ENCODE results near the gene DCC. TPM values are rescaled to one million over a fixed set of nuclear protein-coding genes. Genes with fewer than 3 reads are reported as not detected.

DCC gene
- total and polyA plus RNA-seq, 2 experiments from 2014 or later = 0.53 to 0.73 TPM

DNA sequence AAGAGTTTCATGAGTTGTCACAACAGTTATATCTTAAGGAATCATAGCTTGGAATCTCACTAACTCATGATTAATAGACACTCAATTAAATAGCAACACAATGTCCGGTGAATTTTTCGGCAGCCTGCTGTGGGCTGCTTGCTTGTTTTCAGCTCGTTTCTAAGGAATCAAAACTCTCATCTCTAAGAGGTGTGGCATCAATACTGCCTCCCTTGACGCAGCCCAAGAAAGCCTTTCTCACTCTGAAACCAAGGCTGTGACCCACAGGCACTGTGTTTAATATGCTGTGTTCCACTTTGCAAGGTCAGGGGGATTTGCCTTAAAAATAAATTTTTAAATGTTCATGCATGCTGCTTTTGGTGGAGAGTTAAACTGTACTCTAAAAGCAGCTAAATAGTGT, 5.4 kb downstream of the DCC start:
- ATAC-seq (no peak), DNase-seq (ENCODE audit: low spot score) (no peak)
- TF ChIP-seq EZH2phosphoT487 (IDR thresholded peaks at IDR 0.05; ENCODE audit: unreplicated experiment) (no peak), JUNB (IDR thresholded peaks at IDR 0.05; ENCODE audit: unreplicated experiment) (no peak), CREB1 (CRISPR knock-in tag; IDR thresholded peaks at IDR 0.05; ENCODE audit: low read depth) (no peak)
- Histone ChIP-seq H3K27me3 (ENCODE audit: insufficient read depth) (peaks cover 22% of the 10 kb centered on the region), H3K4me3 (no peak overlapping the region), H2AFZ (no peak overlapping the region), H3K9me2 (ENCODE audit: insufficient read depth) (no peaks in the 10 kb centered on the region), H3K4me1 (ENCODE audit: insufficient read depth) (peaks cover 27% of the 10 kb centered on the region), H3K79me2 (replicated peaks; ENCODE audit: insufficient read depth) (no peaks in the 10 kb centered on the region), H3K4me2 (no peak overlapping the region), H3F3A (replicated peaks; ENCODE audit: low read depth) (0 out of 2 replicates have a peak, but pooled peaks cover 3% of the 10 kb centered on the region), H4K20me1 (replicated peaks; ENCODE audit: insufficient read depth) (no peaks in the 10 kb centered on the region), H3K36me3 (ENCODE audit: insufficient read depth) (no peaks in the 10 kb centered on the region), H3K27ac (ENCODE audit: low read depth) (no peak overlapping the region)
- Mint-ChIP-seq H3K4me3 (no peak overlapping the region), H3K36me3 (ENCODE audit: low read depth) (peaks cover 3% of the 10 kb centered on the region; the same call in 1 of the 3 replicates), H3K27me3 (ENCODE audit: insufficient read depth, low read depth, poor library complexity) (no peaks in the 10 kb centered on the region), H3K4me1 (peaks cover 11% of the 10 kb centered on the region; the same call in 2 of the 3 replicates), H3K27ac (no peak overlapping the region), H3K9me3 (peaks cover 3% of the 10 kb centered on the region; the same call in 1 of the 3 replicates)

DNA sequence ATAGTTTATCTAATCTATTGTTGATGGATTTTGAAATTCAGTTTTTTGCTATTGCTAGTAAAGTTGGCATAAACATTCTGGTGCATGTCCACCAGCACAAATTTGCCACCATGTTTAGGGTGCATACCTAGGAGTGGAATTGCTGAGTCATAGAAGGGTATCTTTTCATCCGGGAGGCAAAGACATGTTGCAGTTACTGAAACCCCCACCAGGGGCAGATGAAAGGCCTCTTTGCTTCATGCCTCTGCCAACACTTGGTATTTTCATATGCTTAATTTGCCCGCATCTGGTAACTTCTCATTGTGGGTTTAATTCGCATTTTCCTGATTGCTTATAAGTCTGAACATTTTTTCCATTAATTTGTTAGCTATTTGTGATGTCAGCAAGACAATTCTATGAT, 8.2 kb downstream of the DCC start:
- no peaks in the 10 kb centered on the region for H3K9me2 ChIP-seq (ENCODE audit: insufficient read depth)
- peaks cover 2% of the 10 kb centered on the region for H3K27me3 Mint-ChIP-seq (ENCODE audit: insufficient read depth, low read depth, poor library complexity)
- ATAC-seq = no peak
- DNase-seq (ENCODE audit: low spot score) = peak; percentile 83
- no peaks in the 10 kb centered on the region for H3K27me3 ChIP-seq (ENCODE audit: insufficient read depth)
- H3K36me3 ChIP-seq (ENCODE audit: insufficient read depth) = no peaks in the 10 kb centered on the region
- H3K9me3 Mint-ChIP-seq = peaks cover 3% of the 10 kb centered on the region; the same call in 1 of the 3 replicates
- H3K36me3 Mint-ChIP-seq (ENCODE audit: low read depth) = peaks cover 3% of the 10 kb centered on the region; the same call in 1 of the 3 replicates
- H3K4me3 ChIP-seq = no peak overlapping the region
- H3K79me2 ChIP-seq (replicated peaks; ENCODE audit: insufficient read depth) = no peaks in the 10 kb centered on the region
- no peak overlapping the region for H3K4me2 ChIP-seq
- H3K27ac Mint-ChIP-seq = peak overlapping the region; percentile 83; the same call in 1 of the 2 replicates
- H2AFZ ChIP-seq = no peak overlapping the region
- no peak overlapping the region for H3K4me3 Mint-ChIP-seq
- no peaks in the 10 kb centered on the region for H3F3A ChIP-seq (replicated peaks; ENCODE audit: low read depth)
- H3K27ac ChIP-seq (ENCODE audit: low read depth) = no peak overlapping the region
- TF ChIP-seq ZNF114 (CRISPR knock-in tag; IDR thresholded peaks at IDR 0.05) (no peak), NANOG (IDR thresholded peaks at IDR 0.05; ENCODE audit: borderline replicate concordance) (no peak), CREB1 (CRISPR knock-in tag; IDR thresholded peaks at IDR 0.05; ENCODE audit: low read depth) (no peak)
- TF ChIP-seq, protein P1, sequence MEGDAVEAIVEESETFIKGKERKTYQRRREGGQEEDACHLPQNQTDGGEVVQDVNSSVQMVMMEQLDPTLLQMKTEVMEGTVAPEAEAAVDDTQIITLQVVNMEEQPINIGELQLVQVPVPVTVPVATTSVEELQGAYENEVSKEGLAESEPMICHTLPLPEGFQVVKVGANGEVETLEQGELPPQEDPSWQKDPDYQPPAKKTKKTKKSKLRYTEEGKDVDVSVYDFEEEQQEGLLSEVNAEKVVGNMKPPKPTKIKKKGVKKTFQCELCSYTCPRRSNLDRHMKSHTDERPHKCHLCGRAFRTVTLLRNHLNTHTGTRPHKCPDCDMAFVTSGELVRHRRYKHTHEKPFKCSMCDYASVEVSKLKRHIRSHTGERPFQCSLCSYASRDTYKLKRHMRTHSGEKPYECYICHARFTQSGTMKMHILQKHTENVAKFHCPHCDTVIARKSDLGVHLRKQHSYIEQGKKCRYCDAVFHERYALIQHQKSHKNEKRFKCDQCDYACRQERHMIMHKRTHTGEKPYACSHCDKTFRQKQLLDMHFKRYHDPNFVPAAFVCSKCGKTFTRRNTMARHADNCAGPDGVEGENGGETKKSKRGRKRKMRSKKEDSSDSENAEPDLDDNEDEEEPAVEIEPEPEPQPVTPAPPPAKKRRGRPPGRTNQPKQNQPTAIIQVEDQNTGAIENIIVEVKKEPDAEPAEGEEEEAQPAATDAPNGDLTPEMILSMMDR (conservative IDR thresholded peaks at IDR 0.05; ENCODE audit: low read depth in 2 of 2) = peak; percentile 57 to 67
- H3K4me1 ChIP-seq (ENCODE audit: insufficient read depth) = peaks cover 22% of the 10 kb centered on the region
- no peaks in the 10 kb centered on the region for H3K4me1 Mint-ChIP-seq
- H4K20me1 ChIP-seq (replicated peaks; ENCODE audit: insufficient read depth) = no peaks in the 10 kb centered on the region

DNA sequence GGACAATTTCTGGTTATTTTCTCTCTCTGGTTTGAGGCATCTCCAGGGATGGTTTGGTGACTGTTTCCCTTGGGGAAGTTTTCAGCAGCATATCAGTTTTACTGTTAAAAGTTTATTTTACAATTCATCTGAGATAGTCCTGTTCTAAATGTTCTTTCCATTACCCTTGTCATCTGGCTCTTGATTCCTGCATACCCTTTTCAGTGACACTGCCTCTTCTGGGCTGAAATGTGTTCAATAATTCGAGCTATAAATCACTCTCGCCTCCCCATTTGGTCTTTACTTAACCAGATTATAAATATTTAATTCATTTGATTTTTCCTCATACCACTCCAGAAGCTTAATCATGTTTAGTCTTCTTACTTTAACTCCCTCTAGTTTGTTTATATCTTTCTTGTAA, 9.5 kb downstream of the DCC start:
- Mint-ChIP-seq H3K4me1 (no peaks in the 10 kb centered on the region), H3K36me3 (ENCODE audit: low read depth) (peaks cover 3% of the 10 kb centered on the region; the same call in 1 of the 3 replicates), H3K27me3 (ENCODE audit: insufficient read depth, low read depth, poor library complexity) (peaks cover 2% of the 10 kb centered on the region), H3K27ac (no peak overlapping the region), H3K9me3 (peaks cover 3% of the 10 kb centered on the region; the same call in 1 of the 3 replicates), H3K4me3 (no peak overlapping the region)
- Histone ChIP-seq H3K79me2 (replicated peaks; ENCODE audit: insufficient read depth) (no peaks in the 10 kb centered on the region), H3F3A (replicated peaks; ENCODE audit: low read depth) (no peaks in the 10 kb centered on the region), H3K4me3 (no peak overlapping the region), H4K20me1 (replicated peaks; ENCODE audit: insufficient read depth) (no peaks in the 10 kb centered on the region), H3K4me1 (ENCODE audit: insufficient read depth) (peaks cover 9% of the 10 kb centered on the region), H3K36me3 (ENCODE audit: insufficient read depth) (no peaks in the 10 kb centered on the region), H3K27me3 (ENCODE audit: insufficient read depth) (no peaks in the 10 kb centered on the region), H3K4me2 (no peak overlapping the region), H2AFZ (no peak overlapping the region), H3K9me2 (ENCODE audit: insufficient read depth) (no peaks in the 10 kb centered on the region), H3K27ac (ENCODE audit: low read depth) (no peak overlapping the region)
- TF ChIP-seq STAT1 (IDR thresholded peaks at IDR 0.05; ENCODE audit: unreplicated experiment) = no peak
- DNase-seq (ENCODE audit: low spot score) (no peak), ATAC-seq (no peak)

Measured in GM23338 (cell line).